GM06990 (cell line): ENCODE data around the gene CTSA.
"Not testable (repeated sequence)": the region's sequence is repeated elsewhere in the genome, so short reads cannot be mapped to it uniquely, and the experiment has no call there.

Experiments
- DNase-seq: peaks from one replicate; pipeline ENCODE4 v3.0.0-alpha.2; 2011; ENCODE audit not compliant: insufficient read length; ENCODE audit errors: extremely low read depth
- H3K27me3 ChIP-seq: replicated peaks from 2 replicates; pipeline ENCODE4 v1.6.0; 2011; ENCODE audit warnings: low read length; ENCODE audit not compliant: control insufficient read depth, insufficient read depth
- H3K36me3 ChIP-seq: 2 replicates; pipeline ENCODE4 v1.5.1; 2011; ENCODE audit warnings: low read length; ENCODE audit not compliant: control insufficient read depth, insufficient read depth
- H3K4me3 ChIP-seq: replicated peaks from 2 replicates; pipeline ENCODE4 v1.5.1; 2011; ENCODE audit warnings: low read depth, mild to moderate bottlenecking, control low read depth, low read length
- CTCF ChIP-seq: IDR thresholded peaks from 2 replicates; pipeline ENCODE4 v1.5.1; 2011; ENCODE audit warnings: low read length, control low read depth, mild to moderate bottlenecking, inconsistent platforms; ENCODE audit not compliant: insufficient read depth, poor library complexity, severe bottlenecking

The CTSA gene

GRCh38 chr20:45927071-45927878, 36.1 kb downstream of the CTSA start:
- DNase-seq, result no peak
- Histone ChIP-seq H3K36me3 (no peaks in the 10 kb centered on the region), H3K27me3 (no peaks in the 10 kb centered on the region), H3K4me3 (no peak overlapping the region)
- no peak for TF ChIP-seq CTCF

- not testable (repeated sequence) for H3K36me3 ChIP-seq, H3K27me3 ChIP-seq, DNase-seq
Measured at GRCh38 chr20:45931680-45932079, 40.5 kb downstream of the CTSA start.

GRCh38 chr20:45933266-45934045, 42.3 kb downstream of the CTSA start:
- TF ChIP-seq CTCF, result peak; percentile 45
- Histone ChIP-seq H3K27me3 (no peaks in the 10 kb centered on the region), H3K4me3 (peak overlapping the region; percentile 97), H3K36me3 (peaks cover 3% of the 10 kb centered on the region)
- peak; percentile 61 for DNase-seq

More at GRCh38 chr20:45931680-45932079, 40.5 kb downstream of the CTSA start:
- H3K4me3 ChIP-seq, result not testable (repeated sequence)

GRCh38 chr20:45934046-45934585, 43.0 kb downstream of the CTSA start:
- H3K27me3 ChIP-seq, result no peaks in the 10 kb centered on the region
- no peak for TF ChIP-seq CTCF
- H3K4me3 ChIP-seq, result peak overlapping the region; percentile 97
- peak; percentile 48 for DNase-seq
- H3K36me3 ChIP-seq, result peaks cover 10% of the 10 kb centered on the region

- peaks cover 17% of the 10 kb centered on the region for H3K36me3 ChIP-seq
- TF ChIP-seq CTCF, result no peak
Measured at GRCh38 chr20:45934586-45935415, 43.7 kb downstream of the CTSA start, which contains the start of gene PCIF1. PCIF1 (plus strand) TSS chr20:45934683; CDS start chr20:45939000, 4,317 bp downstream.

More at GRCh38 chr20:45934586-45935415, 43.7 kb downstream of the CTSA start, which contains the start of gene PCIF1:
- H3K27me3 ChIP-seq, result no peaks in the 10 kb centered on the region
- peak within 1 kb of the TSS; percentile 97 for H3K4me3 ChIP-seq
- DNase-seq, result peak; percentile 97
